Measurements from ENCODE around the gene PSTPIP2. TPM values are rescaled to one million over a fixed set of nuclear protein-coding genes. Genes with fewer than 3 reads are reported as not detected.
"Not testable (repeated sequence)": the region's sequence is repeated elsewhere in the genome, so short reads cannot be mapped to it uniquely, and the experiment has no call there.

Gene PSTPIP2
- total RNA-seq, 1 experiment from 2014 or later = 6.8 TPM

- Histone ChIP-seq H3K27me3 (no peaks in the 10 kb centered on the region), H3K9me3 (replicated peaks) (no peaks in the 10 kb centered on the region), H3K36me3 (no peaks in the 10 kb centered on the region), H3K4me1 (no peaks in the 10 kb centered on the region), H3K4me3 (no peak overlapping the region), H3K27ac (no peak overlapping the region)
- no peak for DNase-seq
Observed at GRCh38 chr18:45995461-45995860, 76.6 kb downstream of the PSTPIP2 start.

- no peaks in the 10 kb centered on the region for H3K9me3 ChIP-seq (replicated peaks)
- H3K27me3 ChIP-seq = no peaks in the 10 kb centered on the region
- H3K36me3 ChIP-seq = no peaks in the 10 kb centered on the region
- H3K4me3 ChIP-seq = no peak overlapping the region
- peak in 1 of 2 experiments; percentile 6 for DNase-seq
- no peak overlapping the region for H3K27ac ChIP-seq
- H3K4me1 ChIP-seq = no peaks in the 10 kb centered on the region
Observed at GRCh38 chr18:45993438-45993837, 78.6 kb downstream of the PSTPIP2 start.

GRCh38 chr18:45992527-45992926, 79.5 kb downstream of the PSTPIP2 start:
- DNase-seq; H3K27ac ChIP-seq; H3K36me3 ChIP-seq; H3K4me1 ChIP-seq; H3K9me3 ChIP-seq (replicated peaks); H3K27me3 ChIP-seq; H3K4me3 ChIP-seq: not testable (repeated sequence)

- H3K36me3 ChIP-seq = no peaks in the 10 kb centered on the region
- H3K4me1 ChIP-seq = no peaks in the 10 kb centered on the region
- H3K4me3 ChIP-seq = no peak overlapping the region
- H3K27ac ChIP-seq = no peak overlapping the region
- no peaks in the 10 kb centered on the region for H3K27me3 ChIP-seq
- DNase-seq = no peak
- H3K9me3 ChIP-seq (replicated peaks) = no peaks in the 10 kb centered on the region
Observed at GRCh38 chr18:45991788-45992187, 80.3 kb downstream of the PSTPIP2 start.

- Histone ChIP-seq H3K4me1 (no peaks in the 10 kb centered on the region), H3K36me3 (no peaks in the 10 kb centered on the region), H3K9me3 (replicated peaks) (no peaks in the 10 kb centered on the region), H3K27ac (no peak overlapping the region), H3K27me3 (no peaks in the 10 kb centered on the region), H3K4me3 (no peak overlapping the region)
- no peak for DNase-seq
Observed at GRCh38 chr18:45984546-45985235, 87.4 kb downstream of the PSTPIP2 start.

GRCh38 chr18:45981821-45982220, 90.2 kb downstream of the PSTPIP2 start:
- Histone ChIP-seq H3K9me3 (replicated peaks) (no peaks in the 10 kb centered on the region), H3K4me1 (no peaks in the 10 kb centered on the region), H3K27ac (no peak overlapping the region), H3K36me3 (no peaks in the 10 kb centered on the region), H3K27me3 (no peaks in the 10 kb centered on the region), H3K4me3 (no peak overlapping the region)
- no peak for DNase-seq

- Histone ChIP-seq H3K4me3 (no peak overlapping the region), H3K27me3 (no peaks in the 10 kb centered on the region), H3K9me3 (replicated peaks) (no peaks in the 10 kb centered on the region), H3K4me1 (no peaks in the 10 kb centered on the region), H3K36me3 (no peaks in the 10 kb centered on the region), H3K27ac (no peak overlapping the region)
- no peak for DNase-seq
Observed at GRCh38 chr18:45980229-45980628, 91.8 kb downstream of the PSTPIP2 start.

- H3K9me3 ChIP-seq (replicated peaks) = no peaks in the 10 kb centered on the region
- no peak overlapping the region for H3K4me3 ChIP-seq
- no peaks in the 10 kb centered on the region for H3K36me3 ChIP-seq
- H3K4me1 ChIP-seq = 0 out of 2 replicates have a peak, but pooled peaks cover 2% of the 10 kb centered on the region
- no peak overlapping the region for H3K27ac ChIP-seq
- DNase-seq = no peak
- no peaks in the 10 kb centered on the region for H3K27me3 ChIP-seq
Observed at GRCh38 chr18:45978084-45978483, 94.0 kb downstream of the PSTPIP2 start.

- no peak overlapping the region for H3K27ac ChIP-seq
- 0 out of 2 replicates have a peak, but pooled peaks cover 2% of the 10 kb centered on the region for H3K4me1 ChIP-seq
- H3K36me3 ChIP-seq = no peaks in the 10 kb centered on the region
- H3K27me3 ChIP-seq = no peaks in the 10 kb centered on the region
- no peak overlapping the region for H3K4me3 ChIP-seq
- DNase-seq = no peak
- no peaks in the 10 kb centered on the region for H3K9me3 ChIP-seq (replicated peaks)
Observed at GRCh38 chr18:45976974-45977373, 95.1 kb downstream of the PSTPIP2 start.

- no peaks in the 10 kb centered on the region for H3K36me3 ChIP-seq
- no peak for DNase-seq
Observed at GRCh38 chr18:45976566-45976965, 95.5 kb downstream of the PSTPIP2 start.

GRCh38 chr18:45974088-45974536, 97.9 kb downstream of the PSTPIP2 start:
- H3K36me3 ChIP-seq = no peaks in the 10 kb centered on the region
- no peaks in the 10 kb centered on the region for H3K9me3 ChIP-seq (replicated peaks)
- peak; percentile 31 to 63 for DNase-seq
- H3K4me1 ChIP-seq = 0 out of 2 replicates have a peak, but pooled peaks cover 2% of the 10 kb centered on the region
- H3K27me3 ChIP-seq = no peaks in the 10 kb centered on the region
- H3K27ac ChIP-seq = no peak overlapping the region
- no peak overlapping the region for H3K4me3 ChIP-seq

More at GRCh38 chr18:45976566-45976965, 95.5 kb downstream of the PSTPIP2 start:
- H3K4me1 ChIP-seq = 0 out of 2 replicates have a peak, but pooled peaks cover 2% of the 10 kb centered on the region
- H3K9me3 ChIP-seq (replicated peaks) = no peaks in the 10 kb centered on the region
- H3K27ac ChIP-seq = no peak overlapping the region
- no peaks in the 10 kb centered on the region for H3K27me3 ChIP-seq
- H3K4me3 ChIP-seq = no peak overlapping the region

- H3K4me1 ChIP-seq = no peaks in the 10 kb centered on the region
- H3K27ac ChIP-seq = no peak within 1 kb of the TSS
- no peaks in the 10 kb centered on the region for H3K27me3 ChIP-seq
- DNase-seq = peak; percentile 81 to 82
- no peaks in the 10 kb centered on the region for H3K36me3 ChIP-seq
- peak within 1 kb of the TSS; percentile 87 for H3K4me3 ChIP-seq
- no peaks in the 10 kb centered on the region for H3K9me3 ChIP-seq (replicated peaks)
Observed at GRCh38 chr18:45967007-45967706, 104.9 kb downstream of the PSTPIP2 start, which contains the start of gene EPG5. EPG5 (minus strand) TSS chr18:45967329; CDS start chr18:45967239, 90 bp downstream.

GRCh38 chr18:45964913-45965312, 107.1 kb downstream of the PSTPIP2 start:
- H3K9me3 ChIP-seq (replicated peaks); H3K4me3 ChIP-seq; H3K4me1 ChIP-seq; H3K27me3 ChIP-seq; DNase-seq; H3K36me3 ChIP-seq; H3K27ac ChIP-seq: not testable (repeated sequence)

- no peaks in the 10 kb centered on the region for H3K36me3 ChIP-seq
- H3K4me1 ChIP-seq = no peaks in the 10 kb centered on the region
- H3K27ac ChIP-seq = no peak overlapping the region
- no peaks in the 10 kb centered on the region for H3K27me3 ChIP-seq
- H3K4me3 ChIP-seq = no peak overlapping the region
- DNase-seq = no peak
- H3K9me3 ChIP-seq (replicated peaks) = no peaks in the 10 kb centered on the region
Observed at GRCh38 chr18:45962866-45963265, 109.2 kb downstream of the PSTPIP2 start.

- no peaks in the 10 kb centered on the region for H3K9me3 ChIP-seq (replicated peaks)
- H3K36me3 ChIP-seq = no peaks in the 10 kb centered on the region
- DNase-seq = peak in 1 of 2 experiments; percentile 3
- no peak overlapping the region for H3K27ac ChIP-seq
- H3K4me1 ChIP-seq = no peaks in the 10 kb centered on the region
- no peak overlapping the region for H3K4me3 ChIP-seq
- no peaks in the 10 kb centered on the region for H3K27me3 ChIP-seq
Observed at GRCh38 chr18:45962461-45962860, 109.6 kb downstream of the PSTPIP2 start.

All from SJCRH30 (cell line).